Hepatocyte (in vitro differentiated cells): ENCODE data around the gene CARD19.

Source experiments
- CTCF ChIP-seq: fragments of 200-600 bp; sonication (generic); IDR thresholded peaks from 2 replicates; pipeline ENCODE4 v1.5.1; 2016; ENCODE audit warnings: antibody characterized with exemption, mild to moderate bottlenecking; ENCODE audit not compliant: poor library complexity
- EZH2 ChIP-seq: fragments of 200-600 bp; sonication (generic); IDR thresholded peaks from 2 replicates; pipeline ENCODE4 v1.6.1; 2016; ENCODE audit warnings: antibody characterized with exemption, mild to moderate bottlenecking, borderline replicate concordance
- EZH2phosphoT487 ChIP-seq: fragments of 200-600 bp; sonication (generic); IDR thresholded peaks from one replicate; pipeline ENCODE4 v1.6.1; 2018; ENCODE audit warnings: antibody characterized with exemption, mild to moderate bottlenecking, low read depth, moderate library complexity; ENCODE audit not compliant: unreplicated experiment, severe bottlenecking

- TF ChIP-seq CTCF (no peak), EZH2 (no peak), EZH2phosphoT487 (no peak)
Measured at GRCh38 chr9:93057042-93057702, 38.8 kb upstream of the CARD19 start.
